Hematopoietic multipotent progenitor cell treated with erythropoietin and hydrocortisone succinate and interleukin-3 and kit ligand, for 6 days (in vitro differentiated cells): ENCODE data around the gene FBXW11.
A peak's percentile ranks its signal among the peaks of the same experiment; 100 is the strongest.

Experiments
- DNase-seq: peaks from one replicate; pipeline ENCODE4 v3.0.0-alpha.2; 2015

Gene FBXW11

GRCh38 chr5:172015346-172015745 lies 8.9 kb upstream of the FBXW11 start:
- DNase-seq = no peak

GRCh38 chr5:172010278-172010677 lies 3.8 kb upstream of the FBXW11 start:
- peak; percentile 77 for DNase-seq

- DNase-seq = no peak
Measured at GRCh38 chr5:172009536-172010270, 3.3 kb upstream of the FBXW11 start.

- DNase-seq = peak; percentile 98
Measured at GRCh38 chr5:172008689-172009141, 2.3 kb upstream of the FBXW11 start.

- peak; percentile 65 for DNase-seq
Measured at GRCh38 chr5:172008111-172008455, 1.6 kb upstream of the FBXW11 start.

GRCh38 chr5:172007175-172008110 lies 1.0 kb upstream of the FBXW11 start:
- DNase-seq = peak; percentile 43

- peak; percentile 35 for DNase-seq
Measured at GRCh38 chr5:172005708-172006320, 624 bp downstream of the FBXW11 start.

- DNase-seq = peak; percentile 48
Measured at GRCh38 chr5:172004824-172005237, 1.6 kb downstream of the FBXW11 start.

- peak; percentile 25 for DNase-seq
Measured at GRCh38 chr5:172003746-172004145, 2.7 kb downstream of the FBXW11 start.

- DNase-seq = peak; percentile 39
Measured at GRCh38 chr5:172002840-172003512, 3.5 kb downstream of the FBXW11 start.

- DNase-seq = peak; percentile 69
Measured at GRCh38 chr5:172002310-172002709, 4.1 kb downstream of the FBXW11 start.

GRCh38 chr5:171999877-172000276 lies 6.6 kb downstream of the FBXW11 start:
- peak; percentile 29 for DNase-seq

- DNase-seq = no peak
Measured at GRCh38 chr5:171999100-171999499, 7.3 kb downstream of the FBXW11 start.

- no peak for DNase-seq
Measured at GRCh38 chr5:171997011-171997410, 9.4 kb downstream of the FBXW11 start.

- DNase-seq = no peak
Measured at GRCh38 chr5:171992813-171993212, 13.6 kb downstream of the FBXW11 start.

- no peak for DNase-seq
Measured at GRCh38 chr5:171992305-171992704, 14.1 kb downstream of the FBXW11 start.

GRCh38 chr5:171990713-171991015 lies 15.8 kb downstream of the FBXW11 start:
- DNase-seq = no peak

GRCh38 chr5:171989946-171990712 lies 16.3 kb downstream of the FBXW11 start:
- peak; percentile 27 for DNase-seq

GRCh38 chr5:171989276-171989675 lies 17.2 kb downstream of the FBXW11 start:
- DNase-seq = no peak

- DNase-seq = peak; percentile 11
Measured at GRCh38 chr5:171986772-171987171, 19.7 kb downstream of the FBXW11 start.

- DNase-seq = peak; percentile 26
Measured at GRCh38 chr5:171984748-171985419, 21.6 kb downstream of the FBXW11 start.

GRCh38 chr5:171981847-171982246 lies 24.6 kb downstream of the FBXW11 start:
- DNase-seq = no peak
